Measurements from ENCODE around the gene FAM135A. TPM values are rescaled to one million over a fixed set of nuclear protein-coding genes. Genes with fewer than 3 reads are reported as not detected.

FAM135A gene
- total and polyA plus RNA-seq, 2 of the 13 experiments (the other 11 are each of a cell fraction or from before 2014, with no cell fraction given) = 26.9 to 31.5 TPM

DNA sequence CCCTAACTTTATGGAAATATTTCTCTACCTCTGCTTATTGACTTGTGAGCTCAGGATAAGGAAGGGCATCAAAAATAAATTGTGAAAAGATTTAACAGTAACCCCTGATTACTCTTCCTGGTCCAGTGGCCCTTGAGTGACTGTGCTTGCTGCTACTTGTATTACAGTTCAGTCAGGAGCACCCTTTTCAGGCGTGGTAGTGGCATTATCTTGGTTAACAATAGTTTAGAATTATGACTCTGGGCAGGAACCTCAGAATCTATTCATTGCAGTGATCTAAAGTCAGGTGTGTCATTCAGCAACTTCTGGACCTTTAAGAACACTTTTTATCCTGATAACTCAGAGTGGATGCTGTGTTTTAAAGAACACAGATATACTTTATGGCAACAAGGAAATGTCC is 43.4 kb downstream of the FAM135A start:
- H2AFZ ChIP-seq (ENCODE audit: low read length) = no peak overlapping the region
- H3K4me2 ChIP-seq (ENCODE audit: low read depth, low read length) = no peak overlapping the region
- no peaks in the 10 kb centered on the region for H3K79me2 ChIP-seq (ENCODE audit: insufficient read depth, low read length)
- in situ Hi-C loops (cut with HindIII; ENCODE audit: extremely low pct_ligation_motif_present, low pct_unique_long_range_greater_than_20kb) = no loop called here
- H3K9ac ChIP-seq (ENCODE audit: insufficient read depth, low read depth, low read length) = no peak overlapping the region
- 100% methylated on average over 1 of the region's 1 CpG for WGBS (ENCODE audit: low lambda C conversion rate)
- H3K4me3 ChIP-seq (replicated peaks in 1 of 3; ENCODE audit: insufficient read depth in 1 of 3, low read depth in 2 of 3, low read length in 3 of 3) = no peak overlapping the region
- TF ChIP-seq GTF3A (CRISPR knock-in tag; conservative IDR thresholded peaks at IDR 0.05) (no peak), HNF4A (CRISPR knock-in tag; IDR thresholded peaks at IDR 0.05) (no peak), ZNF501 (CRISPR knock-in tag; IDR thresholded peaks at IDR 0.05) (no peak), ZZZ3 (CRISPR knock-in tag; IDR thresholded peaks at IDR 0.05; ENCODE audit: borderline replicate concordance) (no peak), MIER2 (CRISPR knock-in tag; IDR thresholded peaks at IDR 0.05) (no peak), SMARCC2 (IDR thresholded peaks at IDR 0.05) (no peak), KMT2A (CRISPR knock-in tag; IDR thresholded peaks at IDR 0.05) (no peak), ZNF121 (CRISPR knock-in tag; IDR thresholded peaks at IDR 0.05) (no peak), ZNF747 (CRISPR knock-in tag; IDR thresholded peaks at IDR 0.05; ENCODE audit: borderline replicate concordance) (no peak), ZNF879 (CRISPR knock-in tag; IDR thresholded peaks at IDR 0.05) (no peak), CEBPB (IDR thresholded peaks at IDR 0.05; ENCODE audit: borderline replicate concordance, low read depth, low read length) (no peak)
- TF ChIP-seq, protein P1, sequence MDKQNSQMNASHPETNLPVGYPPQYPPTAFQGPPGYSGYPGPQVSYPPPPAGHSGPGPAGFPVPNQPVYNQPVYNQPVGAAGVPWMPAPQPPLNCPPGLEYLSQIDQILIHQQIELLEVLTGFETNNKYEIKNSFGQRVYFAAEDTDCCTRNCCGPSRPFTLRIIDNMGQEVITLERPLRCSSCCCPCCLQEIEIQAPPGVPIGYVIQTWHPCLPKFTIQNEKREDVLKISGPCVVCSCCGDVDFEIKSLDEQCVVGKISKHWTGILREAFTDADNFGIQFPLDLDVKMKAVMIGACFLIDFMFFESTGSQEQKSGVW (CRISPR knock-in tag; IDR thresholded peaks at IDR 0.05; ENCODE audit: borderline replicate concordance) = no peak
- TF ChIP-seq, protein P2, sequence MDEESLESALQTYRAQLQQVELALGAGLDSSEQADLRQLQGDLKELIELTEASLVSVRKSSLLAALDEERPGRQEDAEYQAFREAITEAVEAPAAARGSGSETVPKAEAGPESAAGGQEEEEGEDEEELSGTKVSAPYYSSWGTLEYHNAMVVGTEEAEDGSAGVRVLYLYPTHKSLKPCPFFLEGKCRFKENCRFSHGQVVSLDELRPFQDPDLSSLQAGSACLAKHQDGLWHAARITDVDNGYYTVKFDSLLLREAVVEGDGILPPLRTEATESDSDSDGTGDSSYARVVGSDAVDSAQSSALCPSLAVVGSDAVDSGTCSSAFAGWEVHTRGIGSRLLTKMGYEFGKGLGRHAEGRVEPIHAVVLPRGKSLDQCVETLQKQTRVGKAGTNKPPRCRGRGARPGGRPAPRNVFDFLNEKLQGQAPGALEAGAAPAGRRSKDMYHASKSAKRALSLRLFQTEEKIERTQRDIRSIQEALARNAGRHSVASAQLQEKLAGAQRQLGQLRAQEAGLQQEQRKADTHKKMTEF (CRISPR knock-in tag; IDR thresholded peaks at IDR 0.05) = no peak
- TF ChIP-seq, protein P3, sequence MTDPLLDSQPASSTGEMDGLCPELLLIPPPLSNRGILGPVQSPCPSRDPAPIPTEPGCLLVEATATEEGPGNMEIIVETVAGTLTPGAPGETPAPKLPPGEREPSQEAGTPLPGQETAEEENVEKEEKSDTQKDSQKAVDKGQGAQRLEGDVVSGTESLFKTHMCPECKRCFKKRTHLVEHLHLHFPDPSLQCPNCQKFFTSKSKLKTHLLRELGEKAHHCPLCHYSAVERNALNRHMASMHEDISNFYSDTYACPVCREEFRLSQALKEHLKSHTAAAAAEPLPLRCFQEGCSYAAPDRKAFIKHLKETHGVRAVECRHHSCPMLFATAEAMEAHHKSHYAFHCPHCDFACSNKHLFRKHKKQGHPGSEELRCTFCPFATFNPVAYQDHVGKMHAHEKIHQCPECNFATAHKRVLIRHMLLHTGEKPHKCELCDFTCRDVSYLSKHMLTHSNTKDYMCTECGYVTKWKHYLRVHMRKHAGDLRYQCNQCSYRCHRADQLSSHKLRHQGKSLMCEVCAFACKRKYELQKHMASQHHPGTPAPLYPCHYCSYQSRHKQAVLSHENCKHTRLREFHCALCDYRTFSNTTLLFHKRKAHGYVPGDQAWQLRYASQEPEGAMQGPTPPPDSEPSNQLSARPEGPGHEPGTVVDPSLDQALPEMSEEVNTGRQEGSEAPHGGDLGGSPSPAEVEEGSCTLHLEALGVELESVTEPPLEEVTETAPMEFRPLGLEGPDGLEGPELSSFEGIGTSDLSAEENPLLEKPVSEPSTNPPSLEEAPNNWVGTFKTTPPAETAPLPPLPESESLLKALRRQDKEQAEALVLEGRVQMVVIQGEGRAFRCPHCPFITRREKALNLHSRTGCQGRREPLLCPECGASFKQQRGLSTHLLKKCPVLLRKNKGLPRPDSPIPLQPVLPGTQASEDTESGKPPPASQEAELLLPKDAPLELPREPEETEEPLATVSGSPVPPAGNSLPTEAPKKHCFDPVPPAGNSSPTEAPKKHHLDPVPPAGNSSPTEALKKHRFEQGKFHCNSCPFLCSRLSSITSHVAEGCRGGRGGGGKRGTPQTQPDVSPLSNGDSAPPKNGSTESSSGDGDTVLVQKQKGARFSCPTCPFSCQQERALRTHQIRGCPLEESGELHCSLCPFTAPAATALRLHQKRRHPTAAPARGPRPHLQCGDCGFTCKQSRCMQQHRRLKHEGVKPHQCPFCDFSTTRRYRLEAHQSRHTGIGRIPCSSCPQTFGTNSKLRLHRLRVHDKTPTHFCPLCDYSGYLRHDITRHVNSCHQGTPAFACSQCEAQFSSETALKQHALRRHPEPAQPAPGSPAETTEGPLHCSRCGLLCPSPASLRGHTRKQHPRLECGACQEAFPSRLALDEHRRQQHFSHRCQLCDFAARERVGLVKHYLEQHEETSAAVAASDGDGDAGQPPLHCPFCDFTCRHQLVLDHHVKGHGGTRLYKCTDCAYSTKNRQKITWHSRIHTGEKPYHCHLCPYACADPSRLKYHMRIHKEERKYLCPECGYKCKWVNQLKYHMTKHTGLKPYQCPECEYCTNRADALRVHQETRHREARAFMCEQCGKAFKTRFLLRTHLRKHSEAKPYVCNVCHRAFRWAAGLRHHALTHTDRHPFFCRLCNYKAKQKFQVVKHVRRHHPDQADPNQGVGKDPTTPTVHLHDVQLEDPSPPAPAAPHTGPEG (CRISPR knock-in tag; IDR thresholded peaks at IDR 0.05) = no peak
- ATAC-seq (no peak), FAIRE-seq (no peak), DNase-seq (ENCODE audit: low spot score) (no peak)
- H4K20me1 ChIP-seq (ENCODE audit: insufficient read depth, low read length) = no peaks in the 10 kb centered on the region
- ChIA-PET CTCF (ENCODE audit: low intra/inter-chr PET ratio, low total read pairs) (no interaction called here), POLR2A (no interaction called here)
- no peaks in the 10 kb centered on the region for H3K9me3 ChIP-seq (ENCODE audit: low read length)
- H3K4me1 ChIP-seq (ENCODE audit: insufficient read depth, low read length) = no peaks in the 10 kb centered on the region
- H3K27ac ChIP-seq (ENCODE audit: extremely low read length, insufficient read depth, low read length) = no peak overlapping the region
- H3K36me3 ChIP-seq (replicated peaks in 1 of 2; ENCODE audit: control insufficient read depth in 1 of 2, insufficient read depth in 2 of 2, low read length in 2 of 2) = peaks cover 0 to 22% of the 10 kb centered on the region in 2 experiments; a peak in 3 of 5 replicates
- no peaks in the 10 kb centered on the region for H3K27me3 ChIP-seq (ENCODE audit: control insufficient read depth in 1 of 2, insufficient read depth in 2 of 2, low read length in 2 of 2)
- BruUV-seq (replicated peaks) = no TSS peak
- intact Hi-C loops (cut with micrococcal nuclease; ENCODE audit: unreplicated experiment) = no loop called here
